B cell (primary cell): ENCODE results near the gene CRHR1. TPM values are rescaled to one million over a fixed set of nuclear protein-coding genes. Genes with fewer than 3 reads are reported as not detected.

Experiments
- ATAC-seq: fragments of 200-7000 bp; cut with Tn5 transposase; one replicate; pipeline ENCODE4 v1.10.0; 2021; ENCODE audit warnings: low read depth, mild to moderate bottlenecking, moderate number of reproducible peaks, moderate library complexity
- CTCF ChIA-PET: fragments of 350-600 bp; sonication (Branson Sonifier 250); formaldehyde crosslinking; loops from one replicate; lab custom pipeline; 2021; ENCODE audit warnings: antibody characterized with exemption, inconsistent platforms; lab: Charles Lee
- POLR2A ChIA-PET: fragments of 350-600 bp; sonication (Branson Sonifier 250); formaldehyde crosslinking; loops from one replicate; lab custom pipeline; 2021; ENCODE audit warnings: antibody characterized with exemption; lab: Charles Lee
- DNase-seq: peaks from one replicate; pipeline ENCODE4 v3.0.0; 2013
- H2AFZ ChIP-seq: 2 replicates; pipeline ENCODE4 v1.6.1; 2012; ENCODE audit warnings: mild to moderate bottlenecking, low read depth, low read length; ENCODE audit not compliant: insufficient read depth, poor library complexity, severe bottlenecking
- H3K27ac ChIP-seq, 2 donors: 1 replicate in 1 of 2; 2 replicates in 1 of 2; pipeline ENCODE4 v1.5.1; 2012 to 2013; ENCODE audit warnings: low read length in 2 of 2, mild to moderate bottlenecking in 2 of 2, moderate library complexity in 1 of 2
- H3K27me3 ChIP-seq, 4 experiments: fragments of 200-600 bp in 1 of 4; sonication (generic) in 1 of 4; replicated peaks in 1 of 4; 1 replicate in 2 of 4; 2 replicates in 2 of 4; pipeline versions ENCODE4 v1.6.1 to v1.7.0; 2013 to 2016; ENCODE audit warnings: low read length in 3 of 4, mild to moderate bottlenecking in 2 of 4, mixed read lengths in 1 of 4, moderate library complexity in 1 of 4; ENCODE audit not compliant: insufficient read depth in 4 of 4, control insufficient read depth in 3 of 4; ENCODE audit errors: control extremely low read depth in 1 of 4
- H3K36me3 ChIP-seq, 2 experiments: replicated peaks in 1 of 2; 1 replicate in 1 of 2; 2 replicates in 1 of 2; pipeline versions ENCODE4 v1.6.1 to v1.7.1; 2013; ENCODE audit warnings: low read length in 1 of 2; ENCODE audit not compliant: insufficient read depth in 2 of 2, control insufficient read depth in 1 of 2; ENCODE audit errors: control extremely low read depth in 1 of 2, extremely low read depth in 1 of 2
- H3K4me1 ChIP-seq, 2 donors: fragments of 200-600 bp in 1 of 2; sonication (generic) in 1 of 2; 1 replicate in 1 of 2; 2 replicates in 1 of 2; pipeline versions ENCODE4 v1.5.1 to v1.6.1; 2013 to 2017; ENCODE audit warnings: low read length in 2 of 2; ENCODE audit not compliant: control insufficient read depth in 2 of 2, insufficient read depth in 2 of 2
- H3K4me2 ChIP-seq: replicated peaks from 2 replicates; pipeline ENCODE3; 2012; ENCODE audit warnings: mild to moderate bottlenecking, low read depth, low read length; ENCODE audit not compliant: poor library complexity, severe bottlenecking
- H3K4me3 ChIP-seq, 5 experiments: fragments of 200-600 bp in 1 of 5; sonication (generic) in 1 of 5; 1 replicate in 3 of 5; 2 replicates in 2 of 5; pipeline versions ENCODE4 v1.5.1 to v1.7.0; 2011 to 2016; ENCODE audit warnings: low read length in 4 of 5, mild to moderate bottlenecking in 4 of 5, low read depth in 2 of 5, control low read depth in 1 of 5, moderate library complexity in 1 of 5; ENCODE audit not compliant: insufficient read depth in 1 of 5; ENCODE audit errors: control extremely low read depth in 1 of 5, extremely low read depth in 1 of 5
- H3K79me2 ChIP-seq: fragments of 200-600 bp; sonication (generic); one replicate; pipeline ENCODE4 v1.6.0; 2016; ENCODE audit warnings: low read length; ENCODE audit not compliant: control insufficient read depth, insufficient read depth
- H3K9ac ChIP-seq: fragments of 200-600 bp; sonication (generic); 2 replicates; pipeline ENCODE4 v1.6.1; 2017; ENCODE audit warnings: mild to moderate bottlenecking, low read length, moderate library complexity
- H3K9me3 ChIP-seq, 3 donors: one replicate each; pipeline versions ENCODE4 v1.6.1 to v1.7.1; 2013; ENCODE audit warnings: low read length in 2 of 3; ENCODE audit not compliant: control insufficient read depth in 2 of 3, insufficient read depth in 1 of 3; ENCODE audit errors: control extremely low read depth in 1 of 3
- H4K20me1 ChIP-seq: 2 replicates; pipeline ENCODE4 v1.6.0; 2012; ENCODE audit warnings: mild to moderate bottlenecking, low read length; ENCODE audit not compliant: insufficient read depth, control insufficient read depth, poor library complexity, severe bottlenecking
- H3K27ac Mint-ChIP-seq: one replicate; pipeline ENCODE4 v1.8.0; 2021; ENCODE audit warnings: mixed read lengths
- H3K27me3 Mint-ChIP-seq: one replicate; pipeline ENCODE4 v1.8.0; 2021; ENCODE audit warnings: mixed read lengths
- H3K4me1 Mint-ChIP-seq: one replicate; pipeline ENCODE4 v1.8.0; 2021; ENCODE audit warnings: mixed read lengths
- H3K4me3 Mint-ChIP-seq: one replicate; pipeline ENCODE4 v1.8.0; 2021; ENCODE audit warnings: mixed read lengths
- H3K9me3 Mint-ChIP-seq: one replicate; pipeline ENCODE4 v1.8.0; 2022; ENCODE audit warnings: mixed read lengths; ENCODE audit not compliant: insufficient read depth
- EZH2 ChIP-seq: IDR thresholded peaks from 2 replicates; pipeline ENCODE4 v1.6.1; 2012; ENCODE audit warnings: borderline replicate concordance, low read depth, mild to moderate bottlenecking, moderate library complexity, low read length; ENCODE audit not compliant: insufficient read depth, poor library complexity, severe bottlenecking
- WGBS: methylation state at CpG from one replicate; pipeline ENCODE4 v1.1.5; 2013; ENCODE audit warnings: missing lambda C conversion rate; ENCODE audit not compliant: insufficient coverage; 5-methylcytosine and 5-hydroxymethylcytosine counted together
- intact Hi-C: fragments of 100-400 bp; cut with micrococcal nuclease; formaldehyde crosslinking; loops from one replicate; pipeline ENCODE4 v1.10.0; 2022
- polyA plus RNA-seq: library from polyadenylated mRNA; depleted of rRNA; stranded (reverse); fragments of >200 nt; gene quantifications from 2 replicates; pipeline ENCODE4 v1.2.3, GENCODE V29; 2012
- total RNA-seq, 2 donors: library from RNA; stranded (reverse); fragments of 120-200 nt in 1 of 2; gene quantifications; 1 replicate in 1 of 2; 2 replicates in 1 of 2; pipeline versions ENCODE4 v1.2.3 to v1.2.4, GENCODE V29; 2013 to 2022
- TF ChIP-seq, protein P1 (sequence below): fragments of 200-600 bp; IDR thresholded peaks from one replicate; pipeline ENCODE4 v1.8.0; 2022; ENCODE audit warnings: antibody characterized with exemption, mild to moderate bottlenecking

The CRHR1 gene
- total and polyA plus RNA-seq, 2 donors (not counting 1 experiment from before 2014, with no cell fraction given): not detected

DNA sequence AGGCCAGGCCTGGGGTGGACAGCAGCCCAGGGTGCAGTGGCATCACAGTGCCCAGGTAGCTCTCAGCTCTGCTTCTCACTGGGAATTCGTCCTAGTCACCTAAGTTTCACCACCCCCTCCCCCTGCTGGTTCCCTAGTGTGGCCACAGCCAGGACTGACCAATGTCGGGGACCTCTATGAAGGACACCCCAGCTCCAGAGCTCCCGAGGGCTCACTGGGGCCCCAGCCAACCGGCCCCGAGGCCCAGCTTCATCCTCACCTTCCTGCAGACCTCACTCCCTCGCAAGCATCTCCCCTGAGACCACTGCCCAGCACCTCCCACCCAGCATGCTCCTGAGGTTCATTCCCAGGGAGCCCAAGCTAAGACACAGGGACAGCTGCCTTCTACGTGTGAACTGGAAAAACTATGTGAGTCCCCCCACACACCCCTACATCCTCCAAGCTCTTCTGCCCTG, 65.4 kb downstream of the CRHR1 start:
- Histone ChIP-seq H3K9me3 (peaks cover 0 to under 1% (median 0%) of the 10 kb centered on the region in 3 donors), H3K79me2 (no peaks in the 10 kb centered on the region), H3K4me1 (peaks cover 0 to 2% of the 10 kb centered on the region in 2 donors), H3K9ac (no peak overlapping the region), H3K4me3 (no peak overlapping the region), H3K36me3 (no peaks in the 10 kb centered on the region), H3K27ac (no peak overlapping the region), H2AFZ (no peak overlapping the region), H3K27me3 (peaks cover 0 to 21% (median 2%) of the 10 kb centered on the region in 4 experiments), H3K4me2 (no peak overlapping the region), H4K20me1 (no peaks in the 10 kb centered on the region)
- Mint-ChIP-seq H3K27me3 (peaks cover 25% of the 10 kb centered on the region), H3K9me3 (no peaks in the 10 kb centered on the region), H3K4me3 (no peak overlapping the region), H3K27ac (no peak overlapping the region), H3K4me1 (no peaks in the 10 kb centered on the region)
- CTCF ChIA-PET: interaction anchor here (0.5 to 2.3 kb wide), 7 partner anchors 8 to 436 kb away, joined by 3 to 6 read pairs (median 4); no protein-coding TSS in a partner anchor
- ATAC-seq (no peak), DNase-seq (no peak)
- intact Hi-C loops: no loop called here
- WGBS: 84% methylated on average over 7 of the region's 7 CpGs
- POLR2A ChIA-PET: interaction anchor here (0.6 kb wide), 1 partner anchor 30 kb away, joined by 3 read pairs; no protein-coding TSS in a partner anchor
- TF ChIP-seq, protein P1, sequence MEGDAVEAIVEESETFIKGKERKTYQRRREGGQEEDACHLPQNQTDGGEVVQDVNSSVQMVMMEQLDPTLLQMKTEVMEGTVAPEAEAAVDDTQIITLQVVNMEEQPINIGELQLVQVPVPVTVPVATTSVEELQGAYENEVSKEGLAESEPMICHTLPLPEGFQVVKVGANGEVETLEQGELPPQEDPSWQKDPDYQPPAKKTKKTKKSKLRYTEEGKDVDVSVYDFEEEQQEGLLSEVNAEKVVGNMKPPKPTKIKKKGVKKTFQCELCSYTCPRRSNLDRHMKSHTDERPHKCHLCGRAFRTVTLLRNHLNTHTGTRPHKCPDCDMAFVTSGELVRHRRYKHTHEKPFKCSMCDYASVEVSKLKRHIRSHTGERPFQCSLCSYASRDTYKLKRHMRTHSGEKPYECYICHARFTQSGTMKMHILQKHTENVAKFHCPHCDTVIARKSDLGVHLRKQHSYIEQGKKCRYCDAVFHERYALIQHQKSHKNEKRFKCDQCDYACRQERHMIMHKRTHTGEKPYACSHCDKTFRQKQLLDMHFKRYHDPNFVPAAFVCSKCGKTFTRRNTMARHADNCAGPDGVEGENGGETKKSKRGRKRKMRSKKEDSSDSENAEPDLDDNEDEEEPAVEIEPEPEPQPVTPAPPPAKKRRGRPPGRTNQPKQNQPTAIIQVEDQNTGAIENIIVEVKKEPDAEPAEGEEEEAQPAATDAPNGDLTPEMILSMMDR: no peak
- TF ChIP-seq EZH2: no peak

DNA sequence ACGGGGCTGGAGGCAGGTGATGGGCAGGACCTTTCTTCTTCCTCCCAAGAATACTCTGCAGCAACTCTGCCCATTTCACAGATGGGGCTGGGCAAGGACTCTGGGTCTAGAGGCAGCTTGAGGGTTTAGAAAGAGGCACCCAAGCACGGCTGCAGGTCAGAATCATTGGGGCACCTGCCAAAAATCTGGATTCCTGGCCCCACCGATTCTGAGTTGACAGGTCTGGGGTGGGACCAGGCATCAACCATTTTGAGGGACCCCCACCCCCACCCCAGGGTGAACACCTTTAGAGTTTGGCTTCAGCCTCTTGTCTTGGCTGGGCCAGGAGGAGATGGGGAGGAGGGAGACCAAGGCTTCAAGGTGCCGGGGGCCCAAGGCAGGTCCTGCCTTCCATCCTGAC, 65.9 kb downstream of the CRHR1 start:
- WGBS: 78% methylated on average over 3 of the region's 4 CpGs

More for the DNA sequence above, 65.9 kb downstream of the CRHR1 start:
- Histone ChIP-seq H4K20me1 (no peaks in the 10 kb centered on the region), H2AFZ (no peak overlapping the region), H3K9ac (no peak overlapping the region), H3K36me3 (no peaks in the 10 kb centered on the region), H3K4me2 (no peak overlapping the region), H3K4me3 (no peak overlapping the region), H3K27ac (no peak overlapping the region), H3K27me3 (peaks cover 0 to 21% (median 2%) of the 10 kb centered on the region in 4 experiments), H3K4me1 (peaks cover 0 to 2% of the 10 kb centered on the region in 2 donors), H3K79me2 (no peaks in the 10 kb centered on the region), H3K9me3 (peaks cover 0 to 5% (median 0%) of the 10 kb centered on the region in 3 donors)
- ChIA-PET CTCF (interaction anchor here (0.5 to 2.3 kb wide), 7 partner anchors 8 to 436 kb away, joined by 3 to 6 read pairs (median 3); no protein-coding TSS in a partner anchor), POLR2A (interaction anchor here (0.6 kb wide), 1 partner anchor 29 kb away, joined by 3 read pairs; no protein-coding TSS in a partner anchor)
- Mint-ChIP-seq H3K9me3 (no peaks in the 10 kb centered on the region), H3K27me3 (peaks cover 25% of the 10 kb centered on the region), H3K4me1 (no peaks in the 10 kb centered on the region), H3K4me3 (no peak overlapping the region), H3K27ac (no peak overlapping the region)
- intact Hi-C loops: no loop called here
- ATAC-seq (no peak), DNase-seq (no peak)
- no peak for TF ChIP-seq EZH2
